GM12864 (cell line): ENCODE measurements around the gene C3orf62.
"Not testable (repeated sequence)": the region's sequence is repeated elsewhere in the genome, so short reads cannot be mapped to it uniquely, and the experiment has no call there.

Source experiments
- DNase-seq: peaks from one replicate; pipeline ENCODE4 v3.0.0-alpha.2; 2011; ENCODE audit warnings: low read depth
- H3K4me3 ChIP-seq: 2 replicates; pipeline ENCODE4 v1.5.1; 2011; ENCODE audit warnings: mild to moderate bottlenecking, low read depth, low read length, control low read depth
- CTCF ChIP-seq: IDR thresholded peaks from 2 replicates; pipeline ENCODE4 v1.5.1; 2011; ENCODE audit warnings: low read depth, mild to moderate bottlenecking, moderate library complexity, low read length, control low read depth, inconsistent platforms; ENCODE audit errors: missing control alignments

C3orf62 gene

DNA sequence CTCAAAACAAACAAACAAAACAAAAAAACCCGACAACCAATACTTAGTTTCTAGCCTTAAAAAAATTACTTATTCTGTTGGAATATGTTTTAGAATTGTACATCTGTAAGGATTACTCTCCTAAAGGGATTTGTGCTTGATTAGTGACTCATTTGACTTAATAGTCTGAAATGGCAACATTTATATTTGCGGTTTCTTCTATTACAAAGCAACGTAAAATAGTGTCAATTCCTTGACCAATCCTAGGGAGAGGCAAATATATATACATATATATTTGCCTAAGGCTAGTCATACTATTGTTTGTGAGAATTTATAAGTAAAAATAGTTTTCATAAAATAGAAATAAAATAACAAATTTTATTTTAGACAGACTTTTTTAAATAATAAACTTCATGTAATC is 39.7 kb downstream of the C3orf62 start:
- no peak for DNase-seq
- TF ChIP-seq CTCF = no peak
- no peak overlapping the region for H3K4me3 ChIP-seq

DNA sequence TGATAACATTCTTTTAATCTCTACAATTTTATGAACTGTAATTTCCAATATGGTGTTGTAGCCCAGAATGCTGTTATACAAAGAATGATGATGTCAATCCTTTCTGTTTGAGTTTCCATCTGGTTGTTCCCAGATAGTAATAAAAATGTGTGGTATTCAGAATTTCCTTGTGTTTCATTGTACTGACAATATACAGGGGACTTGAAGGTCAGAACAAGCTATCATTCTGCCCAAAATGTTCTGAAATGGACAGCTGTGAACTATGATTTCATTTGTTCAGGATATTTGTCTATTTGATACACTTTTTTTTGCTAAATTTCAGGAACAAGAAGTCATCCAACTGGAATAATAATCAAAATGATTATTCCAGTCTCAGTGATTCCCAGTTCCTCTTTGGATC is 40.8 kb downstream of the C3orf62 start:
- no peak for DNase-seq
- no peak overlapping the region for H3K4me3 ChIP-seq
- TF ChIP-seq CTCF = no peak

- not testable (repeated sequence) for H3K4me3 ChIP-seq, DNase-seq
Measured at GRCh38 chr3:49228817-49229216, 48.2 kb downstream of the C3orf62 start.

DNA sequence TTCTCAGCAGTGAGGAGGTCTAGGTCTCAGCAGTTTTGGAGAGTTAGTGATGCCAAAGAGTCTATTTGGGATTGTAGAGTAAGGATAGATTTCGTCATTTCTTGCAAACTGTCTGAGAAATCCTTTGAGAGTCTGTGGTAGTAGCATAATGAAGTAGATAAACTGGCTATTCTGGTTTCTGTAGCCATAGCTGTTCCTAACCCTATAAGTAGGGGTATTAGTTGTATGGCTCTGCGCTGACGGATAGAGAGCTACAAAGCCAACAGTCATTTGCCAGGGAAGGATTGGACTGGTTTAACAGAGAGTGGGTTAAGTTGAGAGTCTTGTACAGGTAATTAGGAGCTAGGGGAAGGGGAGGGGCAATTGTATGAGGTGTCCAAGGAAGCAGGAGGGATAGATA is 55.0 kb downstream of the C3orf62 start:
- no peak overlapping the region for H3K4me3 ChIP-seq
- DNase-seq = no peak
- no peak for TF ChIP-seq CTCF

- DNase-seq, H3K4me3 ChIP-seq: not testable (repeated sequence)
Measured at GRCh38 chr3:49220985-49221563, 56.0 kb downstream of the C3orf62 start.

GRCh38 chr3:49219132-49219531 is 57.9 kb downstream of the C3orf62 start:
- no peak overlapping the region for H3K4me3 ChIP-seq
- no peak for TF ChIP-seq CTCF

More at GRCh38 chr3:49219132-49219531, 57.9 kb downstream of the C3orf62 start:
- DNase-seq = no peak
